Mammary epithelial cell (primary cell): ENCODE measurements around the gene NDUFB3.

Experiments used
- CTCF ChIP-seq, 2 donors: IDR thresholded peaks in 1 of 2; conservative IDR thresholded peaks in 1 of 2; 2 replicates each; pipeline ENCODE4 v1.5.1; 2011 to 2012; ENCODE audit warnings: inconsistent platforms in 2 of 2, low read length in 2 of 2, mild to moderate bottlenecking in 2 of 2, control low read depth in 1 of 2, low read depth in 1 of 2; ENCODE audit not compliant: insufficient read depth in 1 of 2; ENCODE audit errors: extremely low read depth in 1 of 2
- EZH2 ChIP-seq: IDR thresholded peaks from 2 replicates; pipeline ENCODE4 v1.6.1; 2012; ENCODE audit warnings: low read length, inconsistent platforms, borderline replicate concordance

GRCh38 chr2:201122276-201122675 is 50.5 kb downstream of the NDUFB3 start:
- TF ChIP-seq CTCF (conservative IDR thresholded peaks at IDR 0.05 in 1 of 2, IDR thresholded peaks at IDR 0.05 in 1 of 2; ENCODE audit: extremely low read depth in 1 of 2, insufficient read depth in 1 of 2, low read depth in 1 of 2, low read length in 2 of 2) (no peak), EZH2 (no peak)
